Loucy (cell line): Measurements from ENCODE around the gene NFASC.
A peak's percentile ranks its signal among the peaks of the same experiment; 100 is the strongest.

Experiments
- H2AFZ ChIP-seq: fragments of 200-600 bp; sonication (generic); 2 replicates; pipeline ENCODE4 v1.6.0; 2016; ENCODE audit warnings: antibody characterized with exemption, mild to moderate bottlenecking, low read length, moderate library complexity
- H3F3A ChIP-seq: fragments of 200-600 bp; 2 replicates; pipeline ENCODE4 v1.6.0; 2016; ENCODE audit warnings: antibody characterized with exemption, low read depth, mild to moderate bottlenecking
- H3K27me3 ChIP-seq: fragments of 200-600 bp; sonication (generic); 2 replicates; pipeline ENCODE4 v1.6.1; 2014; ENCODE audit warnings: low read length, mild to moderate bottlenecking; ENCODE audit not compliant: insufficient read depth, poor library complexity, severe bottlenecking
- H3K36me3 ChIP-seq: fragments of 200-600 bp; sonication (generic); 2 replicates; pipeline ENCODE4 v1.6.1; 2016; ENCODE audit warnings: low read length; ENCODE audit not compliant: insufficient read depth
- H3K4me1 ChIP-seq: fragments of 200-600 bp; sonication (generic); 2 replicates; pipeline ENCODE4 v1.5.1; 2014; ENCODE audit warnings: low read length, mild to moderate bottlenecking; ENCODE audit not compliant: insufficient read depth, poor library complexity, severe bottlenecking
- H3K4me2 ChIP-seq: fragments of 200-600 bp; sonication (generic); 2 replicates; pipeline ENCODE4 v1.6.0; 2014; ENCODE audit warnings: antibody characterized with exemption, low read length, low read depth, mild to moderate bottlenecking; ENCODE audit not compliant: poor library complexity, severe bottlenecking
- H3K4me3 ChIP-seq: fragments of 200-600 bp; sonication (generic); 2 replicates; pipeline ENCODE4 v1.5.1; 2014; ENCODE audit warnings: low read length, mild to moderate bottlenecking, mixed read lengths; ENCODE audit not compliant: poor library complexity, severe bottlenecking
- H3K79me2 ChIP-seq: fragments of 200-600 bp; sonication (generic); 2 replicates; pipeline ENCODE4 v1.6.1; 2014; ENCODE audit warnings: low read length; ENCODE audit not compliant: insufficient read depth
- H3K9ac ChIP-seq: fragments of 200-600 bp; sonication (generic); 2 replicates; pipeline ENCODE4 v1.6.0; 2014; ENCODE audit warnings: mild to moderate bottlenecking, low read depth, low read length, moderate library complexity; ENCODE audit not compliant: poor library complexity, severe bottlenecking
- H3K9me2 ChIP-seq: fragments of 200-600 bp; sonication (generic); replicated peaks from 2 replicates; pipeline ENCODE4 v1.6.1; 2016; ENCODE audit warnings: low read depth, low read length, mixed read lengths
- H3K9me3 ChIP-seq: fragments of 200-600 bp; sonication (generic); 2 replicates; pipeline ENCODE4 v1.6.1; 2014; ENCODE audit warnings: mild to moderate bottlenecking, antibody characterized with exemption, low read length, low read depth; ENCODE audit not compliant: insufficient read depth
- H4K20me1 ChIP-seq: fragments of 200-600 bp; sonication (generic); 2 replicates; pipeline ENCODE4 v1.6.0; 2014; ENCODE audit warnings: antibody characterized with exemption, low read length, mild to moderate bottlenecking; ENCODE audit not compliant: insufficient read depth, poor library complexity, severe bottlenecking
- CTCF ChIP-seq: fragments of 200-600 bp; sonication (generic); conservative IDR thresholded peaks from 2 replicates; pipeline ENCODE4 v1.5.1; 2014; ENCODE audit warnings: mild to moderate bottlenecking, antibody characterized with exemption, low read length
- EZH2phosphoT487 ChIP-seq: fragments of 200-600 bp; IDR thresholded peaks from 2 replicates; pipeline ENCODE4 v1.6.1; 2018; ENCODE audit warnings: antibody characterized with exemption, mild to moderate bottlenecking, moderate library complexity, borderline replicate concordance

Gene NFASC

DNA sequence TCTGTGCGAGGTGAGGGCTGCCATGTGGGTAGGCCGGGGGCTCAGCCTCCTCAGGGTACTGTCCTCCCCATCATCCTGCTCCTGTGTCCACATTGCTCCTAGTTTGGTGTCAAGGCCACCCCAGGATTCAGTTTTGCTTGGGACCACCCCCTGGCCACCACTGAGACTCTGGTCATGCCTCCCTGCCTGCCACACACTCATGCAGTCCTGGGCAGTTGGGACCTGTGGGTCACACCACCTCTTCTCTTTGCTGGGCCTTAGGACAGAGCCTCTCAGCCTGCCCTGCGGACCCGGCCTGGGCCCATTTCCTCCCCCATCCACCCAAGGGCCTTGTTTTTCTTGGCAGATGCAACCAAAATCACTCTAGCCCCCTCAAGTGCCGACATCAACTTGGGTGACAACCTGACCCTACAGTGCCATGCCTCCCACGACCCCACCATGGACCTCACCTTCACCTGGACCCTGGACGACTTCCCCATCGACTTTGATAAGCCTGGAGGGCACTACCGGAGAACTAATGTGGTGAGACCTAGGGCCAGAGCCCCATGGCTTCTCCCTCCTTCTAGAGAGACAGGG is 194.2 kb downstream of the NFASC start:
- peaks cover 3% of the 10 kb centered on the region for H3K4me1 ChIP-seq
- no peak overlapping the region for H3K9ac ChIP-seq
- no peaks in the 10 kb centered on the region for H3K9me2 ChIP-seq
- H3K4me3 ChIP-seq: no peak overlapping the region
- no peaks in the 10 kb centered on the region for H3F3A ChIP-seq
- no peaks in the 10 kb centered on the region for H3K36me3 ChIP-seq
- no peaks in the 10 kb centered on the region for H3K79me2 ChIP-seq
- H3K4me2 ChIP-seq: no peak overlapping the region
- no peaks in the 10 kb centered on the region for H3K27me3 ChIP-seq
- no peak for TF ChIP-seq EZH2phosphoT487
- TF ChIP-seq CTCF: no peak
- H4K20me1 ChIP-seq: no peaks in the 10 kb centered on the region
- no peak overlapping the region for H2AFZ ChIP-seq
- no peaks in the 10 kb centered on the region for H3K9me3 ChIP-seq

DNA sequence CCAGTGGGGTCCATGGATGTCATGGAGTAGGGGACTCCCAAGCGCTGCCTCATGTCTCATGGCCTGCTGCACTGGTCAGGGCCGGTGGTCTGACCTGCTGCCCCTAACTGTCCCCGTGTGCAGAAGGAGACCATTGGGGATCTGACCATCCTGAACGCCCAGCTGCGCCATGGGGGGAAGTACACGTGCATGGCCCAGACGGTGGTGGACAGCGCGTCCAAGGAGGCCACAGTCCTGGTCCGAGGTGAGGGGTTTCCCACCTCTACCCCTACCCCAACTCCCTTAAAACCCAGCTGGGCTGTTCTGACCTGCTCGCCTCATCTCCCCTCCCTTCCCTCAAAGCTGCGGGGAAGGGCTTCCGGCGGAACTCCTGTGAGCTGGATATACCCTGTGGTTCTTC is 195.0 kb downstream of the NFASC start:
- Histone ChIP-seq H3K36me3 (no peaks in the 10 kb centered on the region), H3K4me1 (peaks cover 3% of the 10 kb centered on the region), H2AFZ (no peak overlapping the region), H4K20me1 (no peaks in the 10 kb centered on the region), H3K9me3 (no peaks in the 10 kb centered on the region), H3K27me3 (no peaks in the 10 kb centered on the region), H3K9me2 (no peaks in the 10 kb centered on the region), H3K4me3 (no peak overlapping the region), H3K9ac (no peak overlapping the region), H3K4me2 (no peak overlapping the region), H3K79me2 (no peaks in the 10 kb centered on the region), H3F3A (no peaks in the 10 kb centered on the region)
- TF ChIP-seq CTCF (no peak), EZH2phosphoT487 (no peak)

DNA sequence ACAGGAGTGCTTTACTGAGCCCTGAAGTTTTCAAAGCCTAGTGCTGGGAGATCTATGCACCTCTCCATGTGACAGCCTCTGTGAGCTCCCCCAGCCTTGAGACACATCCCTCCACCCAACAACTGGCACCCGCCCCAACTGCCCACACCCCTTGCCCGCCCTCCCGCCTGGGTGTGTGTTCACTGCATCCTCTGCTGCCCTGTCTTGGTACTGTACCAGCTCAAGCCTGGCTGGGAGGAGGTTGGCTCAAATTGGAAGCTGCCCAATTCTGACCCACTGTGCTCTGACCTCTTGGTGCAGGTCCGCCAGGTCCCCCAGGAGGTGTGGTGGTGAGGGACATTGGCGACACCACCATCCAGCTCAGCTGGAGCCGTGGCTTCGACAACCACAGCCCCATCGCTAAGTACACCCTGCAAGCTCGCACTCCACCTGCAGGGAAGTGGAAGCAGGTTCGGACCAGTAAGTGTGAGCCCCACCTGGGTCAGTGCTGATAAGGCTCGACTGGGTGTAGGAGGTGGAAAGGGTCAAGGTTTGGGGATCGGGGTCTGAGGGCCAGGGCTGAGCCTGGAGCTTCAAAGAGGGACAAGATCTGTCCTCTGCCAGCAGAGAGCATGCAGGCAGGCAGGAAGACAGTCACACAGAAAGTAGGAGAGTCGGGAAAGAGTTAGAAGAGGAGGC is 195.6 kb downstream of the NFASC start:
- H3K9ac ChIP-seq: no peak overlapping the region
- H3K79me2 ChIP-seq: no peaks in the 10 kb centered on the region
- no peaks in the 10 kb centered on the region for H3K9me3 ChIP-seq
- no peak overlapping the region for H3K4me3 ChIP-seq
- H3K36me3 ChIP-seq: no peaks in the 10 kb centered on the region
- H3K27me3 ChIP-seq: no peaks in the 10 kb centered on the region
- no peaks in the 10 kb centered on the region for H3K9me2 ChIP-seq
- no peak overlapping the region for H3K4me2 ChIP-seq
- H3K4me1 ChIP-seq: peaks cover 2% of the 10 kb centered on the region
- TF ChIP-seq CTCF (peak; percentile 31), EZH2phosphoT487 (no peak)
- no peak overlapping the region for H2AFZ ChIP-seq
- H4K20me1 ChIP-seq: no peaks in the 10 kb centered on the region
- H3F3A ChIP-seq: no peaks in the 10 kb centered on the region
